ENCODE measurements around the gene PPP1R14C. TPM values are rescaled to one million over a fixed set of nuclear protein-coding genes. Genes with fewer than 3 reads are reported as not detected.
A peak's percentile ranks its signal among the peaks of the same experiment; 100 is the strongest.
"Not testable (repeated sequence)": the region's sequence is repeated elsewhere in the genome, so short reads cannot be mapped to it uniquely, and the experiment has no call there.

PPP1R14C gene
- polyA plus RNA-seq, 2 donors, result 7.8 to 12.4 TPM

DNA sequence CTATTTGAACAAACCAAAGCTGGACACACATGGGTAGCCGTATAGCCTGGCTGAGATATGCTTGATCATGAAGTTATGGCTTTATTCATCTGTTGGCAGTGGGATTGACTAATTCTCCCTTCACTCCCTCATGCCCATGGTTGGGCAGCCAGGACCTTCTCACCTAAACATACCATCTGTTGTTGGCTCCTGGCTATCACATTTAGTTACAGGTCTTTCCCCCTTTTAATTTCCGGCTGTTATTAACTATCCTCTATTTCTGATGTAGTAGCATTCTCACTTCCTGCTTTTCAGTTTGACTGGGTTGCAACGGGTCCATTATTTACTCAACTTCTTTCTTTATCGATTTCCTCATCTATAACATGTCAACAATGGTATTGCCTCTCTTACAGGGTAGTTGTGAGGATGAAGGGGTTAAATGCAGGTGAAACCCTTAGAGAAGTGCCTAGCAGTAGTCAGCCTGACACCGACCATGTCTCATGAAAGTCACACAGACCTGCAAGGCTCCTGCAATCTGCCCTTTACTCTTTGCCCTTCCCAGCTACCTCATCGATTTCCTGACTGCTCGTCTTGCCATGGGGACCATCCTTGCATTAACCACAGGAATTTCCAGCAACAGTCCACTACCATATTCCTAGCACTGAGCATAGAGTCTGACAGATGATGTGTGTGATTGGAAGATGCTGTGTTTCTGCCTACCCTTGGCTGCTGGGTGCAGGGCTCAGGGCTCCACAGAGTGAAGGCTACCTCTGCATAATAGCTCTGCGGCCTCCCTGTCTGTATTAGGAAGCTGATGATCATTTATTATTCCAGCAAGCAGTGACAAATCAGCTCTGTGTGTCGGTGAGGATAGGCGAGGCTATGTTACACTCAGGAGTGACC is 42.2 kb downstream of the PPP1R14C start:
- H3K27me3 ChIP-seq (ENCODE audit: control insufficient read depth in 1 of 2, insufficient read depth in 2 of 2, low read length in 2 of 2), result no peaks in the 10 kb centered on the region
- no peak overlapping the region for H3K4me3 ChIP-seq (ENCODE audit: low read depth in 1 of 2, low read length in 2 of 2)
- H3K4me1 ChIP-seq (ENCODE audit: control insufficient read depth in 2 of 2, insufficient read depth in 2 of 2, low read length in 1 of 2), result no peaks in the 10 kb centered on the region
- H3K36me3 ChIP-seq (ENCODE audit: control insufficient read depth in 2 of 2, insufficient read depth in 2 of 2, low read length in 1 of 2), result no peaks in the 10 kb centered on the region
- 68 to 70% methylated on average over 10 of the region's 10 CpGs for WGBS, 2 donors
- H3K9me3 ChIP-seq (ENCODE audit: control insufficient read depth in 2 of 2, insufficient read depth in 1 of 2, low read depth in 1 of 2, low read length in 1 of 2), result no peaks in the 10 kb centered on the region
- H3K27ac ChIP-seq (ENCODE audit: low read depth in 2 of 2, low read length in 1 of 2), result peak overlapping the region in 1 of 2 donors; percentile 74

DNA sequence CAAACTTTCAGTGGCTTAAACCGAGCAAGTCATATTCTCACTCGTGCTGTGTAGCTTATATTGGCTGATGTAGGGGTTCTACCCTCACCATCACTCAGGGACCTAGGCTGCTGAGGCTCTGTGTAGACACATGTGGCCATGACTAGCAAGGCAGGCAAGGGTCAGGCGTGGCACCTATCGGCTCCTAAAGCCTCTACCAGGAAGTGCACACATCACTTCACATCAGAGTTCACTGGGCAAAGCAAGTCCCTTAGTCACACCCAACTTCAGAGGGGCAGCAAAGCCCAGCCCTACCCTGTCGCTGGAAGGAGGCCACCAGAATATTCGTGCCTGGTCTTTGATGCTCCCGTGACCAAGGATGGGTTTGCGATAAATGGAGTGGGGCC is 42.9 kb downstream of the PPP1R14C start:
- Histone ChIP-seq H3K9me3 (ENCODE audit: control insufficient read depth in 2 of 2, insufficient read depth in 1 of 2, low read depth in 1 of 2, low read length in 1 of 2) (no peaks in the 10 kb centered on the region), H3K4me1 (ENCODE audit: control insufficient read depth in 2 of 2, insufficient read depth in 2 of 2, low read length in 1 of 2) (no peaks in the 10 kb centered on the region), H3K27ac (ENCODE audit: low read depth in 2 of 2, low read length in 1 of 2) (peak overlapping the region in 1 of 2 donors; percentile 74), H3K27me3 (ENCODE audit: control insufficient read depth in 1 of 2, insufficient read depth in 2 of 2, low read length in 2 of 2) (no peaks in the 10 kb centered on the region), H3K4me3 (ENCODE audit: low read depth in 1 of 2, low read length in 2 of 2) (no peak overlapping the region), H3K36me3 (ENCODE audit: control insufficient read depth in 2 of 2, insufficient read depth in 2 of 2, low read length in 1 of 2) (no peaks in the 10 kb centered on the region)
- WGBS, 2 donors, result 72 to 77% methylated on average over 8 of the region's 8 CpGs

DNA sequence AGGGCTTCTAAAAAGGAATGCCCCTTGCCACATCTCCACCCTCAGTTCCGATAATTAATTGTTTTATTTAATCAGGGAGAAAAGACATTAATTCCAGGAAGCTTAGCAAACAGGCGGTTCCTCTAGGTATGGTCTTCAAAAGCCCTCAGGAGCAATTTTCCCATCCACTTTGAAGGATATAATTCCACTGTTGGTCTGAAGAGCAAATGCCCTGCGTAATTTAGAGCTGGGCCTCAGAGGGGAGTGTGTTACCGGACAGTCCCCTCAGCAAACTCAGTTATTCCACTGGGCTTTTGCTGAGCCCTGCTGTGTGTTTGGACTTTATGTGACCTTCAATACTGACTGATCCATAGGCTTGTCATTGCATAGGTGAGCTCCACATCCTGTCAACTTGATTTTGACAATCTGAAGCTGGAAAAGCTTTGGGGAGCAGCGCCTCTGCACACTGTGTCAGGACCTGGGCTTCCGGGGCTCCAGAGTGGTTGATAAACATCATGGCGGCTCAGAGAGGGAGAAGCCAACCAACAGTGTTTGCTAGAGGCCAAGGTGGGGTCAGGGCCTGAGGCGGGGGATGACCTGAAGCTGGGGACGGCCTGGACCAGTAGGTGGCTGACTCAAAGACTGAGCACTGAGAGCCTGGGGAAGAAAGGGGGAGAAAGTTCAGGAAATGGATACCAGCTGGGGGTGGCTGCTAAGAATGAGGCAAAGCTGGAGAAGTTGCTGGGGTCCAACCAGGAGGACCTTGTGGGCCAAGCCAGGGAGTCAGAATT is 43.5 kb downstream of the PPP1R14C start:
- Histone ChIP-seq H3K27ac (ENCODE audit: low read depth in 2 of 2, low read length in 1 of 2) (peak overlapping the region in 1 of 2 donors; percentile 64), H3K4me1 (ENCODE audit: control insufficient read depth in 2 of 2, insufficient read depth in 2 of 2, low read length in 1 of 2) (no peaks in the 10 kb centered on the region), H3K9me3 (ENCODE audit: control insufficient read depth in 2 of 2, insufficient read depth in 1 of 2, low read depth in 1 of 2, low read length in 1 of 2) (no peaks in the 10 kb centered on the region), H3K4me3 (ENCODE audit: low read depth in 1 of 2, low read length in 2 of 2) (no peak overlapping the region), H3K36me3 (ENCODE audit: control insufficient read depth in 2 of 2, insufficient read depth in 2 of 2, low read length in 1 of 2) (no peaks in the 10 kb centered on the region), H3K27me3 (ENCODE audit: control insufficient read depth in 1 of 2, insufficient read depth in 2 of 2, low read length in 2 of 2) (no peaks in the 10 kb centered on the region)
- WGBS, 2 donors, result 90 to 92% methylated on average over 9 of the region's 9 CpGs

DNA sequence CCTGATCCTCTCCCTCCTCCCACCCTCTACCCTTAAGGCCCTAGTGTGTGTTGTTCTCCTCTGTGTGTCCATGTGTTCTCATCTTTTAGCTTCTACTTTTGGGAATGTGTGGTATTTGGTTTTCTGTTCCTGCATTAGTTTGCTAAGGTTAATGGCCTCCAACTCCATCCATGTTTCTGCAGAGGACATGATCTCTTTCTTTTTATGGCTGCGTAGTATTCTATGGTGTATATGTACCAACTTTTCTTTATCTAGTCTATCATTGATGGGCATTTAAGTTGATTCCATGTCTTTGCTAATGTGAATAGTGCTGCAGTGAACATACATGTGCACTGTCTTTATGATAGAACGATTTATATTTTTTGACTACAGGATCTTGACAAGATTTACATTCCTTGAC is 44.6 kb downstream of the PPP1R14C start:
- WGBS, 2 donors, result 85 to 92% methylated on average over 2 of the region's 2 CpGs
- H3K4me1 ChIP-seq (ENCODE audit: control insufficient read depth in 2 of 2, insufficient read depth in 2 of 2, low read length in 1 of 2); H3K27ac ChIP-seq (ENCODE audit: low read depth in 2 of 2, low read length in 1 of 2); H3K9me3 ChIP-seq (ENCODE audit: control insufficient read depth in 2 of 2, insufficient read depth in 1 of 2, low read depth in 1 of 2, low read length in 1 of 2); H3K27me3 ChIP-seq (ENCODE audit: control insufficient read depth in 1 of 2, insufficient read depth in 2 of 2, low read length in 2 of 2); H3K36me3 ChIP-seq (ENCODE audit: control insufficient read depth in 2 of 2, insufficient read depth in 2 of 2, low read length in 1 of 2); H3K4me3 ChIP-seq (ENCODE audit: low read depth in 1 of 2, low read length in 2 of 2): not testable (repeated sequence)

DNA sequence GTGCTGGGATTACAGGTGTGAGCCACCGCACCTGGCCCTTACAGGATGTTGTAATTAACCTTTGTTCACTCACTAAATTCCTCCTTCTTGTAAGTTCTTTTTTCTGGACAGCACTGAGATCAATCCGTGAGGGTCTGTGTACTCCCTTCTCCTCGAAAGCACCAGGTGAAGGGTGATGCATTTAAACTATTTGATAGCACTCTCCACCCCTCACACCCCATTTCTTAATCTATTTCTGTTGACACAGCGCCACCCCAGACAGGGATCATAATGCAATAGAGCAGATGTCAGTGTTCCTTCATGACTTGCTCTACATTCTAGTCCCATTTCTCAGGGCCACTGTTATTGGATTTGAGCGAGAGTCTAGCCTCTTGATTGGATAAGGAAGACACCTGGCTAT is 46.3 kb downstream of the PPP1R14C start:
- Histone ChIP-seq H3K36me3 (ENCODE audit: control insufficient read depth in 2 of 2, insufficient read depth in 2 of 2, low read length in 1 of 2) (no peaks in the 10 kb centered on the region), H3K9me3 (ENCODE audit: control insufficient read depth in 2 of 2, insufficient read depth in 1 of 2, low read depth in 1 of 2, low read length in 1 of 2) (no peaks in the 10 kb centered on the region), H3K4me3 (ENCODE audit: low read depth in 1 of 2, low read length in 2 of 2) (no peak overlapping the region), H3K27ac (ENCODE audit: low read depth in 2 of 2, low read length in 1 of 2) (no peak overlapping the region), H3K4me1 (ENCODE audit: control insufficient read depth in 2 of 2, insufficient read depth in 2 of 2, low read length in 1 of 2) (no peaks in the 10 kb centered on the region), H3K27me3 (ENCODE audit: control insufficient read depth in 1 of 2, insufficient read depth in 2 of 2, low read length in 2 of 2) (no peaks in the 10 kb centered on the region)
- WGBS, 2 donors, result 80 to 81% methylated on average over 5 of the region's 5 CpGs

DNA sequence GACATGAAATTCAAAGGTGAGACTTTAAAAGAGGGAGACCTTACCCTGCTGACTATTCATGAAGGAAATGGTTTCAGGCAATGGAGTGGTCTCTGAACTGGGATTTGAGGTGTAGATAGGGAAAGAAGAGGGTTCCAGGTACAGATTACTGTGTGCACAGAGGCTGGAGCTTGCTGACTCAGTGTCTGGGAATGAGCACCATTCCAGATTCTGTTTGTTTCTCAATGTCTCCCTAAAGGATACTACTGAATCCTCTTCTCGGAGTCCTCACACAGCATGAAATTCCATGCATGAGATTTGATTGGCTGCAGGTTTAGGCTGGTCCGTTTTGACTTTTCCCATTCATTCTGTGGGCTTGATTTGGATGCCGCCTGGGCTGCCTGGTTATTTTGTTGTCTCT is 49.0 kb downstream of the PPP1R14C start:
- Histone ChIP-seq H3K27ac (ENCODE audit: low read depth in 2 of 2, low read length in 1 of 2) (no peak overlapping the region), H3K9me3 (ENCODE audit: control insufficient read depth in 2 of 2, insufficient read depth in 1 of 2, low read depth in 1 of 2, low read length in 1 of 2) (no peaks in the 10 kb centered on the region), H3K4me1 (ENCODE audit: control insufficient read depth in 2 of 2, insufficient read depth in 2 of 2, low read length in 1 of 2) (peaks cover 0 to 2% of the 10 kb centered on the region in 2 donors), H3K27me3 (ENCODE audit: control insufficient read depth in 1 of 2, insufficient read depth in 2 of 2, low read length in 2 of 2) (no peaks in the 10 kb centered on the region), H3K4me3 (ENCODE audit: low read depth in 1 of 2, low read length in 2 of 2) (no peak overlapping the region), H3K36me3 (ENCODE audit: control insufficient read depth in 2 of 2, insufficient read depth in 2 of 2, low read length in 1 of 2) (no peaks in the 10 kb centered on the region)
- 90 to 92% methylated on average over 3 of the region's 3 CpGs for WGBS, 2 donors

DNA sequence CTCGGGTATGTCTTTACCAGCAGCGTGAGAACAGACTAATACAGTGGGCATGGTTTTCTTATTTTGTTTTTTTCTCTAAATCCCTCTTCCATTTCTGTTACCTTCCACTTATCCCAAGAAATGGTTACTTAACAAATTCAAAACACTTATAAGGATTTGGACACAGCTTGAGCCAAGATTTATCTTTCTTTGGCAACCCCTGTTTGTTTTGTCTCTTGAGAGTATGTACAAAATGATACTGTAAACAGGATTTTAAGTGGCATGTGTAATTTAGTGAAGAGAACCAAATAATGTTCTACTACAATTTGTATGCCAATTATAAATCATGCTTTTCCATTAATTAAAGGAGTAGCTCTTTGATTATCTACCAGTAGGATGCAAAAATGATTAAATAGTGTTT is 51.4 kb downstream of the PPP1R14C start:
- no peak overlapping the region for H3K27ac ChIP-seq (ENCODE audit: low read depth in 2 of 2, low read length in 1 of 2)
- H3K36me3 ChIP-seq (ENCODE audit: control insufficient read depth in 2 of 2, insufficient read depth in 2 of 2, low read length in 1 of 2), result no peaks in the 10 kb centered on the region
- H3K9me3 ChIP-seq (ENCODE audit: control insufficient read depth in 2 of 2, insufficient read depth in 1 of 2, low read depth in 1 of 2, low read length in 1 of 2), result no peaks in the 10 kb centered on the region
- no peak overlapping the region for H3K4me3 ChIP-seq (ENCODE audit: low read depth in 1 of 2, low read length in 2 of 2)
- H3K4me1 ChIP-seq (ENCODE audit: control insufficient read depth in 2 of 2, insufficient read depth in 2 of 2, low read length in 1 of 2), result peaks cover 2 to 3% of the 10 kb centered on the region in 2 donors
- 85 to 87% methylated on average over 2 of the region's 2 CpGs for WGBS, 2 donors
- H3K27me3 ChIP-seq (ENCODE audit: control insufficient read depth in 1 of 2, insufficient read depth in 2 of 2, low read length in 2 of 2), result no peaks in the 10 kb centered on the region

DNA sequence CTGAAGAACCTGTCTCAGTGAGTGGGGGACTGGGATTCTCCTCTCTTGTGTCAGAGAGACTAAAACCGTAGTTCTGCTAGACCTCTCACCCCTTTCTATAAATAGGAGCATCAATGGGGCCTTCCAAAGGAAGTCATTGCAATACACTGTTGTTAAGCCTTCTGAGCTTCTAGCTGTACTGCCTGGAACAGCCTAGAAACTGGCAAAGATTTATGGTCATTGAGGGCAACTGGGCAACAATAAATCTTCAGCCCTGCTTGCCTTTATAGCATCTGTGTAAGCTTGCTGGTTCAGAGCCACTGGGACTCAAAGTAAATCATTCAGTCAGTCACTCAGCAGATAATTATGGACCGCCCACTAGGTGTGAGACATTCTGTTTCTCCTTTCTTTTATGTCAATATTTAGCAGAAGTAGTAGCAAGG is 53.2 kb downstream of the PPP1R14C start:
- WGBS, 2 donors, result 62 to 64% methylated on average over 2 of the region's 2 CpGs
- Histone ChIP-seq H3K9me3 (ENCODE audit: control insufficient read depth in 2 of 2, insufficient read depth in 1 of 2, low read depth in 1 of 2, low read length in 1 of 2) (no peaks in the 10 kb centered on the region), H3K4me3 (ENCODE audit: low read depth in 1 of 2, low read length in 2 of 2) (no peak overlapping the region), H3K27me3 (ENCODE audit: control insufficient read depth in 1 of 2, insufficient read depth in 2 of 2, low read length in 2 of 2) (no peaks in the 10 kb centered on the region), H3K27ac (ENCODE audit: low read depth in 2 of 2, low read length in 1 of 2) (no peak overlapping the region), H3K4me1 (ENCODE audit: control insufficient read depth in 2 of 2, insufficient read depth in 2 of 2, low read length in 1 of 2) (peaks cover 3 to 4% of the 10 kb centered on the region in 2 donors), H3K36me3 (ENCODE audit: control insufficient read depth in 2 of 2, insufficient read depth in 2 of 2, low read length in 1 of 2) (no peaks in the 10 kb centered on the region)

DNA sequence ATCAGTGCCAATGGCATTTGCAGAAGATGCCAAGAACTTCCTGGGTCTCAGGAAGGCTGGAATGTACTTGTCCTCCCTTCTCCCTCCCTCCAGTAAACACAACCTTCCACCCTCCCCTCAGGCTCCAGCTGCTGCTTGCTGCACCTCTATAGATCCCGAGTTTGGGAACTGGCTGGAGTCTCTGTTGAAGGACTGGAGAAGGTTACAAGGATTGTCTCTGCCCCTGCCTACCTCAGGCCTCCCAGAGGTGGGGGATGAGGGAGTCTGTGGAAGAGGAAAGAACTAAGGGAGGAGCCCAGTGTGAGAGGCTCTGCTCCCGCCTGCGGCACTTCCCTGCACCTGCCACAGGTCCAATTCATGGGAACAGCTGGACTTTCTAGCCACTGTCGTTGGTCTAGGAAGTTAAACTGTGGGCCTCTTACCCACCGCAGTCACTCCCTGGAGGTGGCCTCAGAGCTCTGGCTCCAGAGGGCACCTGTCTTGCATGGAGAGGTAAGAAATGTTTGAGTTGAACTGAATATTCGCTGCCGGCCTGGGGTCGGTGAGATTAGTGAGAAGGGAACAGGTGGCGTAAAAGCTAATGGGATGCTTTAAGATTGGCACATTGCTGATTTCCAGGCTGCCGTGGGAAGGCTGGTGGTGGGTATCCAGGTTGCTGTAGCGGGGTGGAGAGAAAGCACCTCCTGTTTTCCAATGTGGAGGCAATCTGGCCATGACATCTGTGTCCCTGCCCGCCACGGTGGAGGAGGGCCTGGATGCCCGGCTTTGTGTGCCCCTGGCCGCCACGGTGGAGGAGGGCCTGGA is 54.3 kb downstream of the PPP1R14C start:
- no peaks in the 10 kb centered on the region for H3K27me3 ChIP-seq (ENCODE audit: control insufficient read depth in 1 of 2, insufficient read depth in 2 of 2, low read length in 2 of 2)
- no peak overlapping the region for H3K27ac ChIP-seq (ENCODE audit: low read depth in 2 of 2, low read length in 1 of 2)
- no peaks in the 10 kb centered on the region for H3K36me3 ChIP-seq (ENCODE audit: control insufficient read depth in 2 of 2, insufficient read depth in 2 of 2, low read length in 1 of 2)
- no peak overlapping the region for H3K4me3 ChIP-seq (ENCODE audit: low read depth in 1 of 2, low read length in 2 of 2)
- H3K4me1 ChIP-seq (ENCODE audit: control insufficient read depth in 2 of 2, insufficient read depth in 2 of 2, low read length in 1 of 2), result peaks cover 3 to 8% of the 10 kb centered on the region in 2 donors
- 79 to 85% methylated on average over 16 of the region's 16 CpGs for WGBS, 2 donors
- H3K9me3 ChIP-seq (ENCODE audit: control insufficient read depth in 2 of 2, insufficient read depth in 1 of 2, low read depth in 1 of 2, low read length in 1 of 2), result no peaks in the 10 kb centered on the region
